HG03097 (cell line): Measurements from ENCODE around the gene CCDC180.

Experiments
- ATAC-seq: cut with Tn5 transposase; IDR thresholded peaks from one replicate; pipeline ENCODE4 v1.9.1; 2021; ENCODE audit not compliant: unreplicated experiment, low FRiP score

Gene CCDC180

DNA sequence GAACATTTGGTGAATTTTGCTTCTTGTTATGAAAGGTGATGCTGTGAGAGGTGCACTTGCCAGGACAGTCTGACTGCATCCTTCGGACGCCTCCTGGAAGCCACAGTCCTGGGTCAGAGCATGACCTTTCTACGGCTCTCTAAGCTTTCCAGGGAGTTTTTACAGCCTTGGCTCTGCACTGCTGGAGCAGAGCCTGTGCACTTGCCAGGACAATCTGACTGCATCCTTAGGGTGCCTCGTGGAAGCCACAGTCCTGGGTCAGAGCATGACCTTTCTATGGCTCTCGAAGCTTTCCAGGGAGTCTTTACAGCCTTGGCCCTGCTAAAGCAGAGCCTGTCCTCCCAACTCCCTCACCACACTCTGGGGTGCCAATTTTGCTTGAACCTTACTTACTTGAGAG is 49.6 kb downstream of the CCDC180 start:
- no peak for ATAC-seq
